Osteoblast (primary cell): Measurements from ENCODE around the gene HIVEP2. TPM values are rescaled to one million over a fixed set of nuclear protein-coding genes. Genes with fewer than 3 reads are reported as not detected.

Experiments
- DNase-seq: peaks from one replicate; pipeline ENCODE4 v3.0.0; 2011; ENCODE audit warnings: low spot score, mixed read lengths; ENCODE audit not compliant: insufficient read length; ENCODE audit errors: missing footprints
- H2AFZ ChIP-seq: 2 replicates; pipeline ENCODE4 v1.6.0; 2011; ENCODE audit warnings: mild to moderate bottlenecking, low read length
- H3K27ac ChIP-seq: 2 replicates; pipeline ENCODE4 v1.5.1; 2011; ENCODE audit warnings: mild to moderate bottlenecking, low read depth, low read length, moderate library complexity
- H3K27me3 ChIP-seq: 2 replicates; pipeline ENCODE4 v1.6.0; 2012; ENCODE audit warnings: mild to moderate bottlenecking, control low read depth, inconsistent platforms, low read length, moderate library complexity; ENCODE audit not compliant: insufficient read depth
- H3K36me3 ChIP-seq: 2 replicates; pipeline ENCODE4 v1.5.1; 2011; ENCODE audit warnings: mild to moderate bottlenecking, low read length, control low read depth, moderate library complexity; ENCODE audit not compliant: insufficient read depth
- H3K4me1 ChIP-seq: 2 replicates; pipeline ENCODE4 v1.5.1; 2011; ENCODE audit warnings: mild to moderate bottlenecking, low read length, control low read depth, moderate library complexity; ENCODE audit not compliant: insufficient read depth
- H3K4me2 ChIP-seq: 2 replicates; pipeline ENCODE4 v1.6.0; 2011; ENCODE audit warnings: mild to moderate bottlenecking, low read length; ENCODE audit not compliant: insufficient read depth
- H3K4me3 ChIP-seq: fragments of 200-600 bp; sonication (generic); 3 replicates; pipeline ENCODE4 v1.5.1; 2012; ENCODE audit warnings: mild to moderate bottlenecking, low read length, inconsistent platforms; ENCODE audit not compliant: insufficient read depth
- H3K79me2 ChIP-seq: 2 replicates; pipeline ENCODE4 v1.6.0; 2012; ENCODE audit warnings: mild to moderate bottlenecking, low read length, control low read depth, inconsistent platforms; ENCODE audit not compliant: insufficient read depth
- H3K9me3 ChIP-seq: 2 replicates; pipeline ENCODE4 v1.5.1; 2011; ENCODE audit warnings: low read depth, low read length, control low read depth
- H4K20me1 ChIP-seq: 2 replicates; pipeline ENCODE4 v1.6.0; 2012; ENCODE audit warnings: mild to moderate bottlenecking, low read length, control low read depth; ENCODE audit not compliant: insufficient read depth
- total RNA-seq: library from RNA; depleted of rRNA; stranded (reverse); fragments of >200 nt; gene quantifications from 2 replicates; pipeline ENCODE4 v1.2.3, GENCODE V29; 2012
- TF ChIP-seq, protein P1 (sequence below): IDR thresholded peaks from 2 replicates; pipeline ENCODE4 v1.5.1; 2011; ENCODE audit warnings: mild to moderate bottlenecking, low read depth, low read length, moderate library complexity; ENCODE audit errors: extremely low read depth

Gene HIVEP2
- total RNA-seq, 1 donor, result 30.4 TPM

GRCh38 chr6:142744836-142745235 is 200.1 kb downstream of the HIVEP2 start:
- Histone ChIP-seq H2AFZ (no peak overlapping the region), H3K9me3 (no peaks in the 10 kb centered on the region), H3K27ac (no peak overlapping the region), H3K79me2 (no peaks in the 10 kb centered on the region), H3K36me3 (no peaks in the 10 kb centered on the region), H4K20me1 (no peaks in the 10 kb centered on the region), H3K4me2 (no peak overlapping the region), H3K27me3 (no peaks in the 10 kb centered on the region), H3K4me1 (no peaks in the 10 kb centered on the region), H3K4me3 (no peak overlapping the region)
- peak; percentile 22 for DNase-seq
- TF ChIP-seq, protein P1, sequence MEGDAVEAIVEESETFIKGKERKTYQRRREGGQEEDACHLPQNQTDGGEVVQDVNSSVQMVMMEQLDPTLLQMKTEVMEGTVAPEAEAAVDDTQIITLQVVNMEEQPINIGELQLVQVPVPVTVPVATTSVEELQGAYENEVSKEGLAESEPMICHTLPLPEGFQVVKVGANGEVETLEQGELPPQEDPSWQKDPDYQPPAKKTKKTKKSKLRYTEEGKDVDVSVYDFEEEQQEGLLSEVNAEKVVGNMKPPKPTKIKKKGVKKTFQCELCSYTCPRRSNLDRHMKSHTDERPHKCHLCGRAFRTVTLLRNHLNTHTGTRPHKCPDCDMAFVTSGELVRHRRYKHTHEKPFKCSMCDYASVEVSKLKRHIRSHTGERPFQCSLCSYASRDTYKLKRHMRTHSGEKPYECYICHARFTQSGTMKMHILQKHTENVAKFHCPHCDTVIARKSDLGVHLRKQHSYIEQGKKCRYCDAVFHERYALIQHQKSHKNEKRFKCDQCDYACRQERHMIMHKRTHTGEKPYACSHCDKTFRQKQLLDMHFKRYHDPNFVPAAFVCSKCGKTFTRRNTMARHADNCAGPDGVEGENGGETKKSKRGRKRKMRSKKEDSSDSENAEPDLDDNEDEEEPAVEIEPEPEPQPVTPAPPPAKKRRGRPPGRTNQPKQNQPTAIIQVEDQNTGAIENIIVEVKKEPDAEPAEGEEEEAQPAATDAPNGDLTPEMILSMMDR, result no peak

- no peaks in the 10 kb centered on the region for H3K36me3 ChIP-seq
- no peak for DNase-seq
- no peaks in the 10 kb centered on the region for H4K20me1 ChIP-seq
- H3K79me2 ChIP-seq, result no peaks in the 10 kb centered on the region
- TF ChIP-seq, protein P1, result no peak
- no peak overlapping the region for H3K4me3 ChIP-seq
- H3K9me3 ChIP-seq, result no peaks in the 10 kb centered on the region
- H2AFZ ChIP-seq, result no peak overlapping the region
- no peak overlapping the region for H3K27ac ChIP-seq
- no peaks in the 10 kb centered on the region for H3K4me1 ChIP-seq
- H3K4me2 ChIP-seq, result no peak overlapping the region
- H3K27me3 ChIP-seq, result no peaks in the 10 kb centered on the region
Measured at GRCh38 chr6:142740449-142740848, 204.5 kb downstream of the HIVEP2 start.

GRCh38 chr6:142738731-142739130 is 206.2 kb downstream of the HIVEP2 start:
- H3K4me3 ChIP-seq, result no peak overlapping the region
- no peaks in the 10 kb centered on the region for H3K27me3 ChIP-seq
- H2AFZ ChIP-seq, result no peak overlapping the region
- H3K4me1 ChIP-seq, result no peaks in the 10 kb centered on the region
- H3K36me3 ChIP-seq, result no peaks in the 10 kb centered on the region
- H4K20me1 ChIP-seq, result no peaks in the 10 kb centered on the region
- no peaks in the 10 kb centered on the region for H3K9me3 ChIP-seq
- TF ChIP-seq, protein P1, result no peak
- no peak overlapping the region for H3K4me2 ChIP-seq
- no peaks in the 10 kb centered on the region for H3K79me2 ChIP-seq
- DNase-seq, result no peak
- no peak overlapping the region for H3K27ac ChIP-seq

DNA sequence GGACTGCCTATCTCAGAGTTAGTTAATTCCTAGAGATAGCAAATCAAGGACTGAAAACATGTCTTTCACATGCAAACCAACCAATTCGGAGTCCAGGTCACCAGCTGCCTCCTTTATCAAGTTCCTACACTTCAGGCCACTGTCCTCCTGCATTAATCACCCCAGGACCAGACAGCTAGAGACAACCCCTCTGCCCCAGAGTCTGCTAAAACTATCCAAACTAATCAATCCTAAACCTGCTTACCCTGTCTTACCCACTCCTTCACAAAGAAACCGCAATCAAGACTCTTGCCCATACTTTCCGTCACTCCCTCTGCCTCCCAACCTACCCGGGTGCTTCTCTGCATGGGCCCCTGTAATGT is 207.0 kb downstream of the HIVEP2 start:
- H3K79me2 ChIP-seq, result no peaks in the 10 kb centered on the region
- H3K27ac ChIP-seq, result no peak overlapping the region
- no peak overlapping the region for H2AFZ ChIP-seq
- H3K9me3 ChIP-seq, result no peaks in the 10 kb centered on the region
- H3K4me1 ChIP-seq, result no peaks in the 10 kb centered on the region
- DNase-seq, result no peak
- H3K27me3 ChIP-seq, result no peaks in the 10 kb centered on the region
- no peak overlapping the region for H3K4me2 ChIP-seq
- H4K20me1 ChIP-seq, result no peaks in the 10 kb centered on the region
- TF ChIP-seq, protein P1, result no peak
- H3K36me3 ChIP-seq, result no peaks in the 10 kb centered on the region
- no peak overlapping the region for H3K4me3 ChIP-seq
